Natural killer cell (primary cell): ENCODE results near the gene MTNR1A. TPM values are rescaled to one million over a fixed set of nuclear protein-coding genes. Genes with fewer than 3 reads are reported as not detected.
"Not testable (repeated sequence)": the region's sequence is repeated elsewhere in the genome, so short reads cannot be mapped to it uniquely, and the experiment has no call there.

Experiments used
- ATAC-seq, 3 donors: fragments of 150-1000 bp in 2 of 3; fragments of 200-7000 bp in 1 of 3; cut with Tn5 transposase; 1 replicate in 1 of 3; 2 replicates in 2 of 3; pipeline ENCODE4 v1.10.0; 2021; ENCODE audit warnings: mild to moderate bottlenecking in 2 of 3, moderate library complexity in 2 of 3
- DNase-seq, 2 donors: peaks; one replicate each; pipeline versions ENCODE4 v3.0.0 to v3.0.0-alpha.2; 2013 to 2021; ENCODE audit warnings: mixed read lengths in 1 of 2
- H3K27ac ChIP-seq: one replicate; pipeline ENCODE4 v1.5.1; 2013; ENCODE audit warnings: mild to moderate bottlenecking, low read length
- H3K27me3 ChIP-seq: one replicate; pipeline ENCODE4 v1.6.1; 2013; ENCODE audit warnings: low read length; ENCODE audit not compliant: control insufficient read depth, insufficient read depth
- H3K36me3 ChIP-seq: one replicate; pipeline ENCODE4 v1.6.1; 2013; ENCODE audit warnings: low read length; ENCODE audit not compliant: control insufficient read depth, insufficient read depth
- H3K4me1 ChIP-seq: one replicate; pipeline ENCODE4 v1.6.1; 2013; ENCODE audit warnings: low read length; ENCODE audit not compliant: control insufficient read depth, insufficient read depth
- H3K4me3 ChIP-seq: one replicate; pipeline ENCODE4 v1.5.1; 2013; ENCODE audit warnings: low read length
- H3K9me3 ChIP-seq: one replicate; pipeline ENCODE4 v1.6.1; 2013; ENCODE audit warnings: low read length; ENCODE audit not compliant: control insufficient read depth, insufficient read depth
- H3K27ac Mint-ChIP-seq, 2 donors: one replicate each; pipeline ENCODE4 v1.8.0; 2022; ENCODE audit warnings: mild to moderate bottlenecking in 2 of 2, mixed read lengths in 2 of 2, moderate library complexity in 1 of 2
- H3K27me3 Mint-ChIP-seq, 2 donors: one replicate each; pipeline ENCODE4 v1.8.0; 2022; ENCODE audit warnings: low read depth in 2 of 2, mixed read lengths in 2 of 2
- H3K36me3 Mint-ChIP-seq: one replicate; pipeline ENCODE4 v1.8.0; 2022; ENCODE audit warnings: mixed read lengths
- H3K4me1 Mint-ChIP-seq, 2 donors: one replicate each; pipeline ENCODE4 v1.8.0; 2022; ENCODE audit warnings: mixed read lengths in 2 of 2
- H3K4me3 Mint-ChIP-seq: one replicate; pipeline ENCODE4 v1.8.0; 2022; ENCODE audit warnings: mild to moderate bottlenecking, moderate library complexity, mixed read lengths
- H3K9me3 Mint-ChIP-seq, 2 donors: one replicate each; pipeline ENCODE4 v1.8.0; 2022; ENCODE audit warnings: mixed read lengths in 2 of 2
- WGBS: methylation state at CpG from one replicate; pipeline ENCODE4 v1.1.7; 2013; ENCODE audit warnings: missing lambda C conversion rate; ENCODE audit not compliant: insufficient coverage; 5-methylcytosine and 5-hydroxymethylcytosine counted together
- intact Hi-C: fragments of 100-400 bp; cut with micrococcal nuclease; formaldehyde crosslinking; loops from one replicate; pipeline ENCODE4 v1.14.2; 2022
- total RNA-seq, 4 donors: library from RNA; stranded (reverse); fragments of 120-200 nt in 1 of 4; gene quantifications; one replicate each; pipeline versions ENCODE4 v1.2.3 to v1.2.4, GENCODE V29; 2013 to 2022
- TF ChIP-seq, protein P1 (sequence below): fragments of 200-600 bp; IDR thresholded peaks from one replicate; pipeline ENCODE4 v1.8.0; 2022; ENCODE audit warnings: antibody characterized with exemption

MTNR1A gene
- total RNA-seq, 3 donors from 2014 or later (not counting 1 experiment from before 2014, with no cell fraction given): not detected

DNA sequence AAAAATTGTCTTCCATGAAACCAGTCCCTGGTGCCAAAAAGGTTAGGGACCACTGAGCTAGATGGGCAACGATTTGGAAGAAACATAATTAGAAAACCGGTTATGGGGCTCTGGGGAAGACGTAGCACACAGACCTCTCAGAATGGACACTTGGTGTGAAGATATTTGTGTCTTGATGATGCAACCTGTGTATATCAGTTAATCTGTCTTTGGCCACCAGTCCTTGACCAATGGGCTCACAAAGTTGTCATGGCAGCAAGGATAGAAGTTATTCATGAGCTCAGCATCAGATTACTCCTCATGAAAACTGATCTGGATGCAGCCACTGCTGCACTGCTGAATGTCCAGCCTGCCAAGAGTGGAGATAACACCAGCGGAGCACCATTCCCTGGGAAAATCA is 13.6 kb downstream of the MTNR1A start:
- Mint-ChIP-seq H3K4me3 (no peak overlapping the region), H3K36me3 (no peaks in the 10 kb centered on the region), H3K27ac (no peak overlapping the region), H3K9me3 (peaks cover 11 to 14% of the 10 kb centered on the region in 2 donors), H3K4me1 (no peaks in the 10 kb centered on the region), H3K27me3 (no peaks in the 10 kb centered on the region)
- H3K36me3 ChIP-seq: no peaks in the 10 kb centered on the region
- ATAC-seq: no peak
- H3K27ac ChIP-seq: no peak overlapping the region
- H3K4me1 ChIP-seq: no peaks in the 10 kb centered on the region
- intact Hi-C loops: no loop called here
- H3K4me3 ChIP-seq: no peak overlapping the region
- peaks cover 3% of the 10 kb centered on the region for H3K9me3 ChIP-seq
- 89% methylated on average over 4 of the region's 4 CpGs for WGBS
- no peaks in the 10 kb centered on the region for H3K27me3 ChIP-seq
- TF ChIP-seq, protein P1, sequence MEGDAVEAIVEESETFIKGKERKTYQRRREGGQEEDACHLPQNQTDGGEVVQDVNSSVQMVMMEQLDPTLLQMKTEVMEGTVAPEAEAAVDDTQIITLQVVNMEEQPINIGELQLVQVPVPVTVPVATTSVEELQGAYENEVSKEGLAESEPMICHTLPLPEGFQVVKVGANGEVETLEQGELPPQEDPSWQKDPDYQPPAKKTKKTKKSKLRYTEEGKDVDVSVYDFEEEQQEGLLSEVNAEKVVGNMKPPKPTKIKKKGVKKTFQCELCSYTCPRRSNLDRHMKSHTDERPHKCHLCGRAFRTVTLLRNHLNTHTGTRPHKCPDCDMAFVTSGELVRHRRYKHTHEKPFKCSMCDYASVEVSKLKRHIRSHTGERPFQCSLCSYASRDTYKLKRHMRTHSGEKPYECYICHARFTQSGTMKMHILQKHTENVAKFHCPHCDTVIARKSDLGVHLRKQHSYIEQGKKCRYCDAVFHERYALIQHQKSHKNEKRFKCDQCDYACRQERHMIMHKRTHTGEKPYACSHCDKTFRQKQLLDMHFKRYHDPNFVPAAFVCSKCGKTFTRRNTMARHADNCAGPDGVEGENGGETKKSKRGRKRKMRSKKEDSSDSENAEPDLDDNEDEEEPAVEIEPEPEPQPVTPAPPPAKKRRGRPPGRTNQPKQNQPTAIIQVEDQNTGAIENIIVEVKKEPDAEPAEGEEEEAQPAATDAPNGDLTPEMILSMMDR: no peak
- DNase-seq: no peak

DNA sequence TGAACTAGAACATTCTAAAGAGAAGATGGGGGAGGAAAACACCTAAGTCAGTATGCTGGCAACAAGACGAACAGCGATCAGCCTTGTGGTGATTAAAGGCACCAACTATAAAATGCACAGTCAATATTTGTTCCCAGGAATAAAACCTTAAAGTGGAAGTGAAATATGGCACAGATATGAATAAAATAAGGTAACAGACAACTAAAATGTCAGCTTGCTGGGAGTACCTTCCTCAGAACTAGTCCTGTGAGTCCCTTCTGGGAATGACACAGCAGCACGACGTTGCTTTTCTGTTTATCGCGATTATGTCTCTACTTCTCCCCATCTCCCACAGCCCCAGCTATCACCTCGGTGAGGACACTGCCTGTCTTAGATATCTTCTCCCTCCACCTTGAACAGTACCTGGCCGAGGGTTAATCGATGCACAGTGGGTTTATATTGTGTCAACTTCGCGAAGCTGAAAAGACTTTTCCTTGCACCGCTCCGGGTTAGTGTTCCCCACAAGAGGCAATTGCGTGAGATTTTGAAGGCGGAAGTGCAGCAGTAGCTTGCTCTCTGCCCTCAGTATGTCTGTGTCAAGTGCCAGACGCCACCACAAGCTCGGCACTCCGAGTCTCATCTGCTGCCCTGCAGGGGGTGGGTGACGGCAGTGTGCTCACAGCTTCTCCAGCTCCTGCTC is 17.4 kb downstream of the MTNR1A start:
- no peaks in the 10 kb centered on the region for H3K4me1 Mint-ChIP-seq
- no peak overlapping the region for H3K27ac ChIP-seq
- H3K36me3 Mint-ChIP-seq: no peaks in the 10 kb centered on the region
- H3K9me3 ChIP-seq: peaks cover 8% of the 10 kb centered on the region
- peaks cover 5 to 8% of the 10 kb centered on the region in 2 donors for H3K9me3 Mint-ChIP-seq
- 84% methylated on average over 19 of the region's 19 CpGs for WGBS
- DNase-seq (no peak), ATAC-seq (no peak)
- no peaks in the 10 kb centered on the region for H3K4me1 ChIP-seq
- TF ChIP-seq, protein P1: no peak
- intact Hi-C loops: no loop called here
- no peak overlapping the region for H3K4me3 ChIP-seq
- no peaks in the 10 kb centered on the region for H3K27me3 Mint-ChIP-seq
- no peak overlapping the region for H3K27ac Mint-ChIP-seq
- H3K4me3 Mint-ChIP-seq: no peak overlapping the region
- H3K27me3 ChIP-seq: no peaks in the 10 kb centered on the region
- no peaks in the 10 kb centered on the region for H3K36me3 ChIP-seq

DNA sequence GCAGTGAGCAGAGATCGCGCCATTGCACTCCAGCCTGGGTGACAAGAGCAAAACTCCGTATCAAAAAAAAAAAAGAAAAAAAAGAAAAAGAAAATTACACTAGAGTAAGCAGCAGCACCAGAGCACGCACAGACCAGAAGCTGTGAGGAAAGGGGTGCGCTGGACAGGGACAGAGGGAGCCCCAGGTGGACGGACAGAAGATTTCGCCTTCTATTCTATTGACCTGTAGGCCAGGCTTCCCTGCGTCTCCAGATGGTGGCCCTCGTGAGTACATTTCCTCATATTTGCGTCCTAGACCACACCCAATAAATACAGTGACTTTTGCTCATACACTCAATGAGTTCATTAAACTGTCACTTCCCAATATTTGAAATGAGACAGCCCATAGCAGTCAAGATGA is 19.1 kb downstream of the MTNR1A start:
- Histone ChIP-seq H3K36me3 (no peaks in the 10 kb centered on the region), H3K4me3 (no peak overlapping the region), H3K4me1 (no peaks in the 10 kb centered on the region), H3K27me3 (no peaks in the 10 kb centered on the region), H3K9me3 (peaks cover 8% of the 10 kb centered on the region), H3K27ac (no peak overlapping the region)
- TF ChIP-seq, protein P1: no peak
- intact Hi-C loops: no loop called here
- no peak overlapping the region for H3K27ac Mint-ChIP-seq
- no peak overlapping the region for H3K4me3 Mint-ChIP-seq
- no peaks in the 10 kb centered on the region for H3K27me3 Mint-ChIP-seq
- no peaks in the 10 kb centered on the region for H3K4me1 Mint-ChIP-seq
- WGBS: 87% methylated on average over 10 of the region's 10 CpGs
- H3K9me3 Mint-ChIP-seq: peaks cover 5 to 8% of the 10 kb centered on the region in 2 donors
- no peaks in the 10 kb centered on the region for H3K36me3 Mint-ChIP-seq
- DNase-seq: no peak
- no peak for ATAC-seq

DNA sequence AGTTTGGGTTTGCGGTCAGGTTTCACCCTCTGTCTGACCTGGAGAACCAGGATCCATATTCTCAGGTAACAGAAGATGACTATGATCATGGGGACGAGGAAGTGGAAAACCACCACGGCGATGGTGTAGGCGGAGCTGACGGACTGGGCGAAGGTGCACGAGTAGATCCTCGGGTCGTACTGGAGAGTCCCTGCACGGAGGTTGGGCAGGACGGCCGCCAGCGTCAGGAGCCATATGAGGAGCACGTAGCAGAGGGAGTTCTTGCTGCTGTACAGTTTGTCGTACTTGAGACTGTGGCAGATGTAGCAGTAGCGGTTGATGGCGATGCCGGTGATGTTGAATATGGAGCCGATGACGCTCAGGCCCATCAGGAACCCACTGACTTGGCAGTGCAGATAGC is 21.3 kb downstream of the MTNR1A start:
- no peaks in the 10 kb centered on the region for H3K36me3 ChIP-seq
- no peaks in the 10 kb centered on the region for H3K27me3 ChIP-seq
- Mint-ChIP-seq H3K27me3 (no peaks in the 10 kb centered on the region), H3K36me3 (no peaks in the 10 kb centered on the region), H3K4me3 (no peak overlapping the region), H3K9me3 (peaks cover 5 to 6% of the 10 kb centered on the region in 2 donors), H3K4me1 (no peaks in the 10 kb centered on the region), H3K27ac (no peak overlapping the region)
- H3K9me3 ChIP-seq: peaks cover 8% of the 10 kb centered on the region
- intact Hi-C loops: no loop called here
- DNase-seq: no peak
- no peak overlapping the region for H3K27ac ChIP-seq
- no peaks in the 10 kb centered on the region for H3K4me1 ChIP-seq
- no peak overlapping the region for H3K4me3 ChIP-seq
- 95% methylated on average over 21 of the region's 21 CpGs for WGBS
- ATAC-seq: no peak
- TF ChIP-seq, protein P1: no peak

DNA sequence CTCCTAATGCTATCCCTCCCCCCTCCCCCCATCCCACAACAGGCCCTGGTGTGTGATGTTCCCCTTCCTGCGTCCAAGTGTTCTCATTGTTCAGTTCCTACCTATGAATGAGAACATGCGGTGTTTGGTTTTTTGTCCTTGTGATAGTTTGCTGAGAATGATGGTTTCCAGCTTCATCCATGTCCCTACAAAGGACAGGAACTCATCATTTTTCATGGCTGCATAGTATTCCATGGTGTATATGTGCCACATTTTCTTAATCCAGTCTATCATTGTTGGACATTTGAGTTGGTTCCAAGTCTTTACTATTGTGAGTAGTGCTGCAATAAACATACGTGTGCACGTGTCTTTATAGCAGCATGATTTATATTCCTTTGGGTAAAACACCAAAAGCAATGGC is 31.4 kb downstream of the MTNR1A start:
- ATAC-seq, H3K9me3 Mint-ChIP-seq, H3K36me3 Mint-ChIP-seq, intact Hi-C loops, H3K27ac Mint-ChIP-seq, H3K36me3 ChIP-seq, H3K9me3 ChIP-seq, H3K4me1 Mint-ChIP-seq, H3K4me3 ChIP-seq, DNase-seq, H3K4me3 Mint-ChIP-seq, H3K27ac ChIP-seq, H3K4me1 ChIP-seq, H3K27me3 Mint-ChIP-seq, H3K27me3 ChIP-seq: not testable (repeated sequence)
- 94% methylated on average over 2 of the region's 4 CpGs for WGBS
